ENCODE data around the gene SORCS3. TPM values are rescaled to one million over a fixed set of nuclear protein-coding genes. Genes with fewer than 3 reads are reported as not detected.

SORCS3 gene
- total and polyA plus RNA-seq, 7 donors = 0.15 to 1.1 (median 0.33) TPM; not detected in 2

DNA sequence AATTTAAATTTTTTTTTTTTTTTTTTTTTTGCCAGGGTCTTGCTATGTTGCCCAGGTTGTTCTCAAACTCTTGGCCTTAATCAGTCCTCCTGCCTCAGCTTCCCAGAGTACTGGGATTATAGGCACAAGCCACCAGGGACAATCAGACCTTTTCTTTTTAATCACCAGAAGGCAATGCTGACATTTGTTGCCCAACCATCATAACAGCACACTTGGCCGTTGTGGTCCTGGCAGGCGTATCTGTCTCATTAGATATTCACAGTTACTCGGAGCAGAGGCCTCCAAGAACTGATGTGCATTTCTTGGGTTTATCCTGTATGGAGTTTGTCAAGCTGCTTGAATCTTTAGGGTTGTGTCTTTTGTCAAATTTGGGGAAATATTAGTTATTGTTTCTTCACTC is 100.0 kb downstream of the SORCS3 start:
- Histone ChIP-seq H3K27me3 (no peaks in the 10 kb centered on the region), H3K27ac (no peak overlapping the region), H3K36me3 (no peaks in the 10 kb centered on the region), H3K9me3 (no peaks in the 10 kb centered on the region), H3K4me3 (no peak overlapping the region), H3K4me1 (peaks cover 0 to 4% (median 4%) of the 10 kb centered on the region in 4 donors)
- 74 to 81% methylated on average over 3 of the region's 3 CpGs for WGBS, 2 donors
- intact Hi-C loops (cut with DNase I) = no loop called here
- DNase-seq = no peak
- TF ChIP-seq, protein P1, sequence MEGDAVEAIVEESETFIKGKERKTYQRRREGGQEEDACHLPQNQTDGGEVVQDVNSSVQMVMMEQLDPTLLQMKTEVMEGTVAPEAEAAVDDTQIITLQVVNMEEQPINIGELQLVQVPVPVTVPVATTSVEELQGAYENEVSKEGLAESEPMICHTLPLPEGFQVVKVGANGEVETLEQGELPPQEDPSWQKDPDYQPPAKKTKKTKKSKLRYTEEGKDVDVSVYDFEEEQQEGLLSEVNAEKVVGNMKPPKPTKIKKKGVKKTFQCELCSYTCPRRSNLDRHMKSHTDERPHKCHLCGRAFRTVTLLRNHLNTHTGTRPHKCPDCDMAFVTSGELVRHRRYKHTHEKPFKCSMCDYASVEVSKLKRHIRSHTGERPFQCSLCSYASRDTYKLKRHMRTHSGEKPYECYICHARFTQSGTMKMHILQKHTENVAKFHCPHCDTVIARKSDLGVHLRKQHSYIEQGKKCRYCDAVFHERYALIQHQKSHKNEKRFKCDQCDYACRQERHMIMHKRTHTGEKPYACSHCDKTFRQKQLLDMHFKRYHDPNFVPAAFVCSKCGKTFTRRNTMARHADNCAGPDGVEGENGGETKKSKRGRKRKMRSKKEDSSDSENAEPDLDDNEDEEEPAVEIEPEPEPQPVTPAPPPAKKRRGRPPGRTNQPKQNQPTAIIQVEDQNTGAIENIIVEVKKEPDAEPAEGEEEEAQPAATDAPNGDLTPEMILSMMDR (IDR thresholded peaks at IDR 0.05) = no peak
- TF ChIP-seq EP300 (IDR thresholded peaks at IDR 0.05) = no peak
- no peak for TF ChIP-seq POLR2A (IDR thresholded peaks at IDR 0.05)
- TF ChIP-seq POLR2AphosphoS5 (IDR thresholded peaks at IDR 0.05) = no peak

DNA sequence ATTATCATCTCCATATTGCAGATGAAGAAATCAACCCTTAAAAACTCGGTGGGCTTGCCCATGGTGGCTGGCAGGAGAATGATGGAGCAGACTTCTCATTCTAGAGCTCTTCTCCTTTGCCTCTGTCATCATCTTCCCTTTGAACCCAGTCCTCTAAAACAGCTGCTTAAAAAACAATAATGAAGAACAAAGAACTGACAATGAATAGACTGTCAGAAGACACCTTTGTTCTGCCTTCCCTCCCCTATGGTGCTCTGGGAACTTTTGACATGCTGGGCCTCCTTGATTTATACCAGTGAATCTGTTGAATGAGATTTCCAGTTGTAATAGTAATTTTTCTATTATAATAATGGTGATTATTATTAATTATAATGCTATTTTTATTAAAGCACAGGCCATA is 103.0 kb downstream of the SORCS3 start:
- DNase-seq = no peak
- WGBS, 2 donors = 67 to 68% methylated on average over 1 of the region's 1 CpG
- H3K4me3 ChIP-seq = no peak overlapping the region
- intact Hi-C loops (cut with DNase I) = no loop called here
- H3K36me3 ChIP-seq = no peaks in the 10 kb centered on the region
- H3K4me1 ChIP-seq = no peaks in the 10 kb centered on the region
- TF ChIP-seq, protein P1 (IDR thresholded peaks at IDR 0.05) = no peak
- TF ChIP-seq POLR2AphosphoS5 (IDR thresholded peaks at IDR 0.05) (no peak), POLR2A (IDR thresholded peaks at IDR 0.05) (no peak), EP300 (IDR thresholded peaks at IDR 0.05) (no peak)
- no peaks in the 10 kb centered on the region for H3K9me3 ChIP-seq
- no peak overlapping the region for H3K27ac ChIP-seq
- peaks cover 0 to 4% (median 0%) of the 10 kb centered on the region in 3 donors for H3K27me3 ChIP-seq

DNA sequence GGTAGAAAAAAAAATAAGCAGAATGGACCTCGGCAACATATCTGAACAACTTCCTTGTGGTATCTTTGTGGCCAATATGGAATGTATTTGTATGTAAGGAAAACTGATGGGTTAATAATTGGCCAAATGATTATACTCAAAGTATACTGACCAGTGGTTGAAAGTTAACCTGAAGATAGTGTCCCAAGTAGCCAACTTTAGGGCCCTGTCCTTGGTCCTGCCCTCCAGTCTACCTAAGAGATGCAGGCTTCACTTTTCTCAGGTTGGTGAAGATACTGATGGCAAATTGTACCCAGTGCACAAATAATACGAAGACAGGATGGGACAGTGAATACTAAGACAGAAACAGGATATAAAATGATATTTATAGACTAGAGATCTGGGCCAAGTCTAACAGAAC is 109.2 kb downstream of the SORCS3 start:
- Histone ChIP-seq H3K27me3 (peaks cover 0 to 4% (median 0%) of the 10 kb centered on the region in 3 donors), H3K4me1 (no peaks in the 10 kb centered on the region), H3K9me3 (no peaks in the 10 kb centered on the region), H3K36me3 (no peaks in the 10 kb centered on the region), H3K4me3 (no peak overlapping the region), H3K27ac (no peak overlapping the region)
- intact Hi-C loops (cut with DNase I) = no loop called here
- 39 to 58% methylated on average over 2 of the region's 2 CpGs for WGBS, 2 donors
- DNase-seq = no peak
- TF ChIP-seq POLR2AphosphoS5 (IDR thresholded peaks at IDR 0.05) (no peak), EP300 (IDR thresholded peaks at IDR 0.05) (no peak), POLR2A (IDR thresholded peaks at IDR 0.05) (no peak)
- TF ChIP-seq, protein P1 (IDR thresholded peaks at IDR 0.05) = no peak

DNA sequence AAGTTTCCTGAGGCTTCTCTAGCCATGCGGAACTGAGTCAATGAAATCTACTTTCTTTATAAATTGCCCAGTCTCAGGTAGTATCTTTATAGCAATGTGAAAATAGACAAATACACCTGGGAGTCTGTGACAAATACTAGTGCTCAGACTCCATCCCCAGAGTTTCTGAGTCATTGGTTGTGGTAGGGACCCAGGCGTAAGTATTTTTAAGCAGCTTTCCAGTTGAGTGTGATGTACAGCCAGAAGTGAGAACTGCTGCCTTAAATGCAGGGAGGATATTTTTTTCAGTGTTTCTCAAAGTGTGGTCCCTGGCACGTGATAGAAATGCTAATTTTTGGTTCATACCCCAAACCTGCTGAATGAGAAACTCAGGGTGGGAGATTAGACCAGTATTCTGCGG is 121.7 kb downstream of the SORCS3 start:
- H3K4me1 ChIP-seq = no peaks in the 10 kb centered on the region
- 63 to 71% methylated on average over 4 of the region's 4 CpGs for WGBS, 2 donors
- intact Hi-C loops (cut with DNase I) = no loop called here
- H3K36me3 ChIP-seq = no peaks in the 10 kb centered on the region
- H3K27me3 ChIP-seq = no peaks in the 10 kb centered on the region
- no peak for DNase-seq
- H3K27ac ChIP-seq = no peak overlapping the region
- H3K9me3 ChIP-seq = no peaks in the 10 kb centered on the region
- TF ChIP-seq POLR2AphosphoS5 (IDR thresholded peaks at IDR 0.05) (no peak), POLR2A (IDR thresholded peaks at IDR 0.05) (no peak), EP300 (IDR thresholded peaks at IDR 0.05) (no peak)
- TF ChIP-seq, protein P1 (IDR thresholded peaks at IDR 0.05) = no peak
- no peak overlapping the region for H3K4me3 ChIP-seq

DNA sequence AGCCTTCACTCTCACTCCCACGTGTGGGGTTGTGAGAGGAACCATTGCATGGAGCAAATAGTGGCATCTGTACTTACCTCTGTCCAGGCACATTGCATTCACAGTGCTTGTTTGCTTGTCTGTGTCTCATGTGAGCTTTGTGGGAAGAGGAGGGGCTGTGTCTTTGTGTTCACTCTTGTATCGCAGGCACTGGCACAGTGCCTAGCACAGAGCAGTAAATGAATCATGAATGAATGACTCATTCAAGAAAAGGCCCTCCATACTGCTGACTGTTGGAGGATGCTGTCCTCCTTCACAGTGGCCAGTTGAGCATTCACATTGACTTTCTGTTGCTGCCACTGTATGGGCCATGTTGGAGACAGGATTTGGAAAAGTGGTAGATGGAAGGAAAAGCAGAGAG is 125.3 kb downstream of the SORCS3 start:
- no peaks in the 10 kb centered on the region for H3K9me3 ChIP-seq
- no peaks in the 10 kb centered on the region for H3K27me3 ChIP-seq
- no peak overlapping the region for H3K4me3 ChIP-seq
- TF ChIP-seq, protein P1 (IDR thresholded peaks at IDR 0.05) = no peak
- TF ChIP-seq POLR2AphosphoS5 (IDR thresholded peaks at IDR 0.05) (no peak), EP300 (IDR thresholded peaks at IDR 0.05) (no peak), POLR2A (IDR thresholded peaks at IDR 0.05) (no peak)
- no peaks in the 10 kb centered on the region for H3K36me3 ChIP-seq
- intact Hi-C loops (cut with DNase I) = no loop called here
- DNase-seq = no peak
- H3K27ac ChIP-seq = no peak overlapping the region
- 14 to 31% methylated on average over 2 of the region's 2 CpGs for WGBS, 2 donors
- H3K4me1 ChIP-seq = no peaks in the 10 kb centered on the region

Measured in sigmoid colon (tissue), 7 donors.